ENCODE measurements around the gene MRPL57.
"Not testable (repeated sequence)": the region's sequence is repeated elsewhere in the genome, so short reads cannot be mapped to it uniquely, and the experiment has no call there.

The MRPL57 gene

DNA sequence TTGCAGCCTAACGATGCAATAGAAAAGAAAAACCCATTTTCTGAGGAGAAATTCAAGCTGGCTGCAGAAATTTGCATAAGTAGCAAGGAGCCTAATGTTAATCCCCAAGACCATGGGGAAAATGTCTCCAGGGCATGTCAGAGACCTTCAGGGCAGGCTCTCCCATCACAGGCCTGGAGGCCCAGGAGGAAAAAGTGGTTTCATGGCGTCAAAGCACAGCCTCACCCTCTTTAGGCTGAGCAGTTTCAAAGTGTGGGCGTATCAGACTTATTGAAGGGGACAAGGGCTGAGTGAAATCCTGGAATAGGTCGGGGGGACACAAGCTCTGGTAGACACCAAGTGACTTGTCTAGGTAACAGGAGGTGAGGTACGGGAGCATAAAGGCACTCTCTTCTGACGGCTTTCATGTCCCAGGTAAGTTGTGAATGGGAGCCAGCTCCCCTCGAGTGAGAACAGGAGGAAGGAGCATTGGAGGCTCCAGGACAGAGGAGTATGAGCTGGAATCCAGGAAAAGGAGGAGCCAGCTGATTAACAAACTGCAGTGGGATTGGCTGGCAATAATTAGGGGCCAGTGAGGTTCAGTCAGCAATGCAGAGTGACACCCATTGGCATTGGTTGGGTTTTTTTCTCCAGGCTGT lies 35.8 kb downstream of the MRPL57 start:
- no peak overlapping the region for H3K4me3 Mint-ChIP-seq
- H3K9me3 Mint-ChIP-seq = peaks cover 20% of the 10 kb centered on the region
- H3K36me3 Mint-ChIP-seq (ENCODE audit: low read depth) = no peaks in the 10 kb centered on the region
- no peaks in the 10 kb centered on the region for H3K27me3 Mint-ChIP-seq
- intact Hi-C loops (cut with micrococcal nuclease) = no loop called here
- H3K27ac Mint-ChIP-seq = no peak overlapping the region
- H3K4me1 Mint-ChIP-seq (ENCODE audit: low read depth) = no peaks in the 10 kb centered on the region

DNA sequence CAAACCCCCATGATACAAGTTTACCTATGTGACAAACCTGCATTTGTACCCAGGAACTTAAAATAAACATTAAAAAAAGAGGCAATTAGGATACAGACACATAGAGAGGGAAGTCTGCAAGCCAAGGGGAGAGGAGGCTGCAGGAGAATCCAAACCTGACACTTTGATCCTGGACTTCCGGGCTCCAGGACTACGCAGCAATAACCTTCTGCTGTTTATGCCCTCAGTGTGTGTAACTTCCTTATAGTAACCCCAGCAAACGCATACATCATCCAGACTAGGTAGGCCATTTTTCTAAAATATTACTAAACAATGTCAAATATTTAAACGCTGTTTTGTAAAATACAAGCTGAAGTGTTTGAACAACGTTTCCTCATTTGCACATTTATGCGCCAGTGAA lies 39.0 kb downstream of the MRPL57 start:
- H3K36me3 Mint-ChIP-seq (ENCODE audit: low read depth); H3K27me3 Mint-ChIP-seq; H3K27ac Mint-ChIP-seq; H3K4me3 Mint-ChIP-seq; intact Hi-C loops (cut with micrococcal nuclease): not testable (repeated sequence)
- Mint-ChIP-seq H3K9me3 (peaks cover 20% of the 10 kb centered on the region), H3K4me1 (ENCODE audit: low read depth) (peaks cover 16% of the 10 kb centered on the region)

DNA sequence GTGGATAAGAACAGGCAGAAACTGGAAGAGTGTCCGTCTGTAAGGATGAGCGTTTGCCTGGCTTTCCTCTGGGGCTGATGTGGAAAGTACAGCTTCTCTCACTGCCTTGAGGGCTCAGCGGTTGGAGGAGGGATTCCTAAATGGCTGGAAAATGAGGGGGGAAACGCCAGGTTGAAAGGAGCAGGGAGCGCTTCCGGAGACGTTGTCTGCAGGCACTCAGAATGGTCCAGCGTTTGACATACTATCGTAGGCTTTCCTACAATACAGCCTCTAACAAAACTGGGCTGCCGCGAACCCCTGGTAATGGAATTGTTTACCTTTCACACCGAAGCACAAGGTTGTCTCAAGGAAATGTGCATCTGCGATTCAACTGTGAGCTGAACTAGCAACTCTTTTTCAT lies 39.9 kb downstream of the MRPL57 start:
- intact Hi-C loops (cut with micrococcal nuclease) = no loop called here
- H3K27me3 Mint-ChIP-seq = no peaks in the 10 kb centered on the region
- peaks cover 19% of the 10 kb centered on the region for H3K9me3 Mint-ChIP-seq
- no peaks in the 10 kb centered on the region for H3K36me3 Mint-ChIP-seq (ENCODE audit: low read depth)
- H3K4me3 Mint-ChIP-seq = no peak overlapping the region
- no peak overlapping the region for H3K27ac Mint-ChIP-seq
- peaks cover 16% of the 10 kb centered on the region for H3K4me1 Mint-ChIP-seq (ENCODE audit: low read depth)

DNA sequence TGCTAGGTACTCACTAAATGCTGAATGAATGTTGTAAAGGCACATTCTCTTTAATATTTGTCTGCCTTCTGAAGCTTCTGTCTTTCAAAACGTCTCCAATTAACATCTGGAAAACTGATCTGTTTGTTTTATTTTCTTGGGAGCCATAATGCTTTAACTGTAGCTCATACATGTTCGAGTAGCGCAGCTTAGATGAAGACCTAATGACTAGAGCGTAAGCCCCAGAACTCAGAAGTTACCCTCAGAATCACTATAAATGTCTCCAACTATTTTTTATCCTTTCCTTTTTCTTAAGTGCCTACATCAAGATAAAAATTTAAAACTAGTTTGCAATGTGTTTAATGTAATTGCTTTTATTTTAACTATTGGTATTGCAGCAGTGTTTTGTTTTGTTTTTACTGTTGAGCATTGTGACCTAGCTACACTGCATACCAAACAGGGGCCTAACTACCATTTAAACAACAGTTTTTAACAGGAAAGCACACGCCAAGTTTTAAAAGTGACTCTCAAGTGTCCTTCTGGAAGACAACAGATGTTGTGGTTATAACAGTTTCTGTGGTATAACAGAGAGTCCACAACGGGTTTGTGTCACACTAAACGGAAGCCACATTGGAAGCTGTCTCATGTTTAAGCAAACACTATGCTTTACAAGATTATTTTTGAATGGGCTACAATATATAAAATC lies 42.0 kb downstream of the MRPL57 start:
- no peaks in the 10 kb centered on the region for H3K36me3 Mint-ChIP-seq (ENCODE audit: low read depth)
- H3K27ac Mint-ChIP-seq = no peak overlapping the region
- peaks cover 16% of the 10 kb centered on the region for H3K4me1 Mint-ChIP-seq (ENCODE audit: low read depth)
- no peaks in the 10 kb centered on the region for H3K27me3 Mint-ChIP-seq
- intact Hi-C loops (cut with micrococcal nuclease) = no loop called here
- H3K4me3 Mint-ChIP-seq = no peak overlapping the region
- peaks cover 13% of the 10 kb centered on the region for H3K9me3 Mint-ChIP-seq

DNA sequence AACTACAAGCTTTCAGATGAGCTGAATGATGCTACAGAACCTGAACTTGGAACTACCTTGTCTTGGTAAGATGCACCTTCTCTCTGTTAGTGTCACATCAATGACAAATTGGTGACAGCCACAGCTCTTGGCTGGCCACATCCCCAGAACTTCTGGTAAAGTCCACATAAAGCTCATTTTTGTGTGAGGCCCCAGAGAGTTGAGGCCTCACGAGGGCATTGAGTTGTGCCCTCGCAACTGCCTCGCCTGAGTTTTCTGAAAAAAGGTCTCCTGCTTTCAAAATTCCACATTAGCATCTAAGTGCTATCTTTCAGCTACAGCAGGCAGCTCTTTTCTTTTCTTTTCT lies 42.6 kb downstream of the MRPL57 start:
- Mint-ChIP-seq H3K4me3 (no peak overlapping the region), H3K4me1 (ENCODE audit: low read depth) (peaks cover 16% of the 10 kb centered on the region), H3K27ac (no peak overlapping the region), H3K27me3 (no peaks in the 10 kb centered on the region), H3K36me3 (ENCODE audit: low read depth) (no peaks in the 10 kb centered on the region), H3K9me3 (peaks cover 13% of the 10 kb centered on the region)
- intact Hi-C loops (cut with micrococcal nuclease) = no loop called here

DNA sequence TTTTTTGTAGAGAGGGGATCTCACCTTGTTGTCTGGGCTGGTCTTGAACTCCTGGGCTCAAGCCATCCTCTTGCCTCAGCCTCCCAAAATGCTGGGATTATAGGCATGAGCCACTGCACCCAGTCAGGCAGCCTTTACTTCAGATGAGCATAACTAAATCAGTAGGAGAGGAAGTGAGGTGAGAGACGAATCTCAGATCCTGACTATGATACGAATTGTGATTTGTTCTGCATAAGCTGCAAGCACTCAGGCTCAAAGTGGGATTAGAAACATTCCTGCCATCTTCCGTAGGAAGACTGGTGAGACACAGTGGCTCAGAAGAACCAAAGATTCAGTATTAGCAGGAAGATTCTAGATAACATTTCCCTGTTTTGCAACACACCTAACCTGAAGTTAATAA lies 43.3 kb downstream of the MRPL57 start:
- Mint-ChIP-seq H3K9me3 (peaks cover 13% of the 10 kb centered on the region), H3K4me1 (ENCODE audit: low read depth) (peaks cover 16% of the 10 kb centered on the region)
- H3K27me3 Mint-ChIP-seq; H3K27ac Mint-ChIP-seq; H3K36me3 Mint-ChIP-seq (ENCODE audit: low read depth); H3K4me3 Mint-ChIP-seq; intact Hi-C loops (cut with micrococcal nuclease): not testable (repeated sequence)

DNA sequence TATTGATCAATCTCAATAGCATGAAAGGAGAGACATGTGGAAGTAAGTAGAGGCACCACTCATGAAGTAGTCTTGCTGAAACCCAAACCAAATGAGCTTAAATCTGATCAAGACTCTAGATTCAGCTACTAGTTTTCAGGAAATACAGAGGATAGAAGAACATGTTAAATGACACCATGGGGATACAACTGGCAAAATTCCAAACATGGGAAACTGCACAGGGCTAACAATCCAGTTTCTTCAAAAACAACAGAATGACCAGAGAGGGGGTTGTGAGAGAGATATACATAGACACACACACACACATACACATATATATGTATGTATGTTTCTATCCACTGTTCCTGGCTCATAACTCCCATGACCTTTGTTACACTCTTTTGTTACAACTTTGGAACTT lies 44.8 kb downstream of the MRPL57 start:
- Mint-ChIP-seq H3K4me1 (ENCODE audit: low read depth) (peaks cover 22% of the 10 kb centered on the region), H3K27me3 (no peaks in the 10 kb centered on the region), H3K36me3 (ENCODE audit: low read depth) (no peaks in the 10 kb centered on the region), H3K27ac (no peak overlapping the region), H3K4me3 (no peak overlapping the region), H3K9me3 (peaks cover 13% of the 10 kb centered on the region)
- intact Hi-C loops (cut with micrococcal nuclease) = no loop called here

DNA sequence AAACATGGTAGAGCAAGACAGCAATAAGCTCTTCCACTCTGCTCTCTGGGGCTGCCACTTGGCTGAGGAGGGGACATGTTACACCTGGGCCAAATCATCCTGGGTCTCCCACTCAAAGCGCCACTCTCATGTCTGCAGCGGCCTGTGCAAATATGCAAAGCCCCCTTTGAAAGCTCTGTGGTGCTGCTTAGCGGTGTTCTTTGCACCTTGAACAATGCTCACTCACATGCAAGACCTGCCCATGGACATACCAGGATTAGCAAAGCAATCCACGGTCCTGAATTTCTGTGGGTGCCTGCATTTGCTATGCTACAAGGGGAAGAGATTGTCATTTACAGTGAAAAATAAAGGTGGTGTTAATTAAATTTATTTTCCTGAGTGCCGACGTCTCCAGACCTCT lies 48.6 kb downstream of the MRPL57 start:
- intact Hi-C loops (cut with micrococcal nuclease) = no loop called here
- Mint-ChIP-seq H3K4me3 (no peak overlapping the region), H3K4me1 (ENCODE audit: low read depth) (peaks cover 7% of the 10 kb centered on the region), H3K27ac (no peak overlapping the region), H3K27me3 (no peaks in the 10 kb centered on the region), H3K36me3 (ENCODE audit: low read depth) (no peaks in the 10 kb centered on the region), H3K9me3 (peaks cover 13% of the 10 kb centered on the region)

DNA sequence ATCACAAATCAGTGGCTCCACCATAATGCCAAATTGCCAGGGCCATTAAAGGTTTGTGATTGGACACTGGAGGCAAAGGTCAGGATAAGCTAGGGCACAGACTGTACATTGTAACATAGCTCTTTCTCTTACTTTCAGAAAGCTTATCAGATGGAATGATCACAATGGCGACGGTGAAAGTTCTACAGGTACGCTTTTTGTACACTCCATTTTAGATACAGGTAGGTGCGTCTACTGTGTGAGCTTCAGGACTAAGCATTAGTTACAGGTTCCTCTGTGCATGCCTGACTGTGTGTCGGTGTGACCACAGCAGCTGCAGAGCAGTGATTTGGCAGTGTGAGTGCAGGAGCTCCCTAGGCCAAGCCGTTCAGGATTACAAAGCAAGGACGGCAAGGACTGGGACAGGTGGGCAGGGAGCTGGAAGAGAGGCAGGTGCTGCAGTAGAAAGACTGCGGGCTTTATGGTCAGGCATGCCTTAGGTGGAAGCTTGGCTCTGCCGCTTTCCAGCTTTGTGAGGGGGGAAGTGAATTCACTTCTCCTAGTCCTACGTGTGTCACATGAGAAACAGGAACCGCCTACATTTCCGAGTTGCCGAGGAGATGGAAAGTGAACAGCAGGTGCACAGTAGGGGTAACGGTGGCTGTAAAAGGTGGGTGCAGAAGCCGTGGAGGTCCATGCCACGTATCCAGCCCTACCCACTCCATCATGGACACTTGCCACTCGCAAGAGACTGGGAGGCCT lies 49.6 kb downstream of the MRPL57 start:
- intact Hi-C loops (cut with micrococcal nuclease) = no loop called here
- Mint-ChIP-seq H3K4me3 (no peak overlapping the region), H3K27ac (no peak overlapping the region), H3K9me3 (peaks cover 11% of the 10 kb centered on the region), H3K36me3 (ENCODE audit: low read depth) (no peaks in the 10 kb centered on the region), H3K27me3 (no peaks in the 10 kb centered on the region), H3K4me1 (ENCODE audit: low read depth) (peaks cover 7% of the 10 kb centered on the region)

DNA sequence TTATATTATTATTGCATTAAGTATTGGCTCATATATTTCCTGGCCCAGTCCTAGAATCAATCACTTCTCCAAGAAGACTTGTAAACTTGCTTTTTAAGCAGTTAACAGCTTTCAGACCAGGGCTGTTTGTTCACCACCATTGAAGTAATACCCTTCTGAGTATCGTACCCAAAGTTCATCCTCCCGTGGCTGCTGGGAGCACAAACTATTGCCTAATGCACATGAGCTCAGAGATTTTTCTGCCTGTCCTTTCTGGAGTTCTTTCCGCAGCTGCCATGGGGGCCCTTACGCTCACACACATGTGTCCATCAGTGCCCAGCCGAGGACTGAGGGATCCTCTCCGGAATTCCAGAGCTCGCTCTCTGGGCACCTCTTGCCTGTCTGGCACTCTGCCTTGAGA lies 51.5 kb downstream of the MRPL57 start:
- Mint-ChIP-seq H3K27me3 (no peaks in the 10 kb centered on the region), H3K27ac (no peak overlapping the region), H3K4me3 (no peak overlapping the region), H3K9me3 (no peaks in the 10 kb centered on the region), H3K36me3 (ENCODE audit: low read depth) (no peaks in the 10 kb centered on the region), H3K4me1 (ENCODE audit: low read depth) (peaks cover 7% of the 10 kb centered on the region)
- intact Hi-C loops (cut with micrococcal nuclease) = no loop called here
